ENCODE measurements around the gene PCDHA10.

GRCh38 chr5:140828362-140828737, 27.3 kb upstream of the PCDHA10 start:
- no peak for TF ChIP-seq POLR2A (IDR thresholded peaks at IDR 0.05)
- TF ChIP-seq, protein P1, sequence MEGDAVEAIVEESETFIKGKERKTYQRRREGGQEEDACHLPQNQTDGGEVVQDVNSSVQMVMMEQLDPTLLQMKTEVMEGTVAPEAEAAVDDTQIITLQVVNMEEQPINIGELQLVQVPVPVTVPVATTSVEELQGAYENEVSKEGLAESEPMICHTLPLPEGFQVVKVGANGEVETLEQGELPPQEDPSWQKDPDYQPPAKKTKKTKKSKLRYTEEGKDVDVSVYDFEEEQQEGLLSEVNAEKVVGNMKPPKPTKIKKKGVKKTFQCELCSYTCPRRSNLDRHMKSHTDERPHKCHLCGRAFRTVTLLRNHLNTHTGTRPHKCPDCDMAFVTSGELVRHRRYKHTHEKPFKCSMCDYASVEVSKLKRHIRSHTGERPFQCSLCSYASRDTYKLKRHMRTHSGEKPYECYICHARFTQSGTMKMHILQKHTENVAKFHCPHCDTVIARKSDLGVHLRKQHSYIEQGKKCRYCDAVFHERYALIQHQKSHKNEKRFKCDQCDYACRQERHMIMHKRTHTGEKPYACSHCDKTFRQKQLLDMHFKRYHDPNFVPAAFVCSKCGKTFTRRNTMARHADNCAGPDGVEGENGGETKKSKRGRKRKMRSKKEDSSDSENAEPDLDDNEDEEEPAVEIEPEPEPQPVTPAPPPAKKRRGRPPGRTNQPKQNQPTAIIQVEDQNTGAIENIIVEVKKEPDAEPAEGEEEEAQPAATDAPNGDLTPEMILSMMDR (IDR thresholded peaks at IDR 0.05): no peak
